GM23338 (cell line): ENCODE results near the gene SCGN. TPM values are rescaled to one million over a fixed set of nuclear protein-coding genes. Genes with fewer than 3 reads are reported as not detected.

Experiments used
- ATAC-seq: fragments of 200-7000 bp; cut with Tn5 transposase; 3 replicates; pipeline ENCODE4 v1.9.1; 2020
- DNase-seq: peaks from one replicate; pipeline ENCODE4 v3.0.0-alpha.2; 2015; ENCODE audit warnings: low spot score
- H2AFZ ChIP-seq: fragments of 200-600 bp; sonication (generic); 2 replicates; pipeline ENCODE4 v1.8.0; 2016; ENCODE audit warnings: antibody characterized with exemption, mild to moderate bottlenecking, moderate library complexity
- H3F3A ChIP-seq: fragments of 200-600 bp; sonication (generic); replicated peaks from 2 replicates; pipeline ENCODE4 v1.8.0; 2017; ENCODE audit warnings: antibody characterized with exemption, mixed run types, low read depth
- H3K27ac ChIP-seq: fragments of 200-600 bp; sonication (generic); 2 replicates; pipeline ENCODE4 v1.6.1; 2016; ENCODE audit warnings: low read depth
- H3K27me3 ChIP-seq: fragments of 200-600 bp; sonication (generic); 2 replicates; pipeline ENCODE4 v1.8.0; 2016; ENCODE audit warnings: mild to moderate bottlenecking, mixed run types, moderate library complexity; ENCODE audit not compliant: insufficient read depth
- H3K36me3 ChIP-seq: fragments of 200-600 bp; sonication (generic); 2 replicates; pipeline ENCODE4 v1.8.0; 2016; ENCODE audit warnings: mild to moderate bottlenecking; ENCODE audit not compliant: insufficient read depth
- H3K4me1 ChIP-seq: fragments of 200-600 bp; sonication (generic); 2 replicates; pipeline ENCODE4 v1.8.0; 2016; ENCODE audit warnings: mild to moderate bottlenecking, moderate library complexity; ENCODE audit not compliant: insufficient read depth
- H3K4me2 ChIP-seq: fragments of 200-600 bp; sonication (generic); 2 replicates; pipeline ENCODE4 v1.7.1; 2017; ENCODE audit warnings: mixed run types
- H3K4me3 ChIP-seq: fragments of 200-600 bp; sonication (generic); 2 replicates; pipeline ENCODE4 v1.6.1; 2016; ENCODE audit warnings: mixed run types
- H3K79me2 ChIP-seq: fragments of 200-600 bp; sonication (generic); replicated peaks from 2 replicates; pipeline ENCODE4 v1.8.0; 2017; ENCODE audit warnings: mild to moderate bottlenecking; ENCODE audit not compliant: insufficient read depth
- H3K9me2 ChIP-seq: fragments of 200-600 bp; sonication (generic); 2 replicates; pipeline ENCODE4 v1.8.0; 2017; ENCODE audit not compliant: insufficient read depth
- H4K20me1 ChIP-seq: fragments of 200-600 bp; sonication (generic); replicated peaks from 2 replicates; pipeline ENCODE4 v1.8.0; 2017; ENCODE audit warnings: mild to moderate bottlenecking; ENCODE audit not compliant: insufficient read depth
- H3K27ac Mint-ChIP-seq: 2 replicates; pipeline ENCODE4 v1.8.0; 2020; ENCODE audit warnings: inconsistent platforms, mild to moderate bottlenecking, moderate library complexity, mixed read lengths
- H3K27me3 Mint-ChIP-seq: 3 replicates; pipeline ENCODE4 v1.8.0; 2022; ENCODE audit warnings: low read depth, mild to moderate bottlenecking, moderate library complexity, mixed read lengths, inconsistent platforms; ENCODE audit not compliant: insufficient read depth, poor library complexity
- H3K36me3 Mint-ChIP-seq: 3 replicates; pipeline ENCODE4 v1.8.0; 2021; ENCODE audit warnings: low read depth, mild to moderate bottlenecking, inconsistent platforms, moderate library complexity, mixed read lengths
- H3K4me1 Mint-ChIP-seq: 3 replicates; pipeline ENCODE4 v1.8.0; 2020; ENCODE audit warnings: mild to moderate bottlenecking, inconsistent platforms, mixed read lengths
- H3K4me3 Mint-ChIP-seq: 3 replicates; pipeline ENCODE4 v1.8.0; 2021; ENCODE audit warnings: moderate library complexity, mild to moderate bottlenecking, inconsistent platforms, mixed read lengths
- H3K9me3 Mint-ChIP-seq: 3 replicates; pipeline ENCODE4 v1.8.0; 2020; ENCODE audit warnings: moderate library complexity, mild to moderate bottlenecking, inconsistent platforms, mixed read lengths
- CREB1 ChIP-seq: fragments of 250-450 bp; sonication (Bioruptor Pico); IDR thresholded peaks from 2 replicates; pipeline ENCODE4 v1.5.0; 2020; ENCODE audit warnings: low read depth, mild to moderate bottlenecking, moderate library complexity
- CTCF ChIP-seq, 2 experiments: fragments of 200-600 bp in 1 of 2; sonication (generic) in 1 of 2; conservative IDR thresholded peaks; 2 replicates each; pipeline versions ENCODE4 v1.5.1 to v1.6.1; 2016 to 2017; ENCODE audit warnings: antibody characterized with exemption in 2 of 2, low read depth in 2 of 2, mild to moderate bottlenecking in 2 of 2, moderate library complexity in 1 of 2
- ETS1 ChIP-seq: IDR thresholded peaks from 2 replicates; pipeline ENCODE4 v1.6.1; 2016; ENCODE audit warnings: antibody characterized with exemption
- EZH2 ChIP-seq: fragments of 200-600 bp; sonication (generic); IDR thresholded peaks from one replicate; pipeline ENCODE4 v1.8.0; 2017; ENCODE audit warnings: antibody characterized with exemption, mild to moderate bottlenecking, low read depth; ENCODE audit not compliant: unreplicated experiment
- EZH2phosphoT487 ChIP-seq: fragments of 200-600 bp; sonication (generic); IDR thresholded peaks from one replicate; pipeline ENCODE4 v1.8.1; 2018; ENCODE audit warnings: antibody characterized with exemption; ENCODE audit not compliant: unreplicated experiment
- JUNB ChIP-seq: IDR thresholded peaks from one replicate; pipeline ENCODE4 v1.6.1; 2016; ENCODE audit warnings: antibody characterized with exemption; ENCODE audit not compliant: unreplicated experiment
- NANOG ChIP-seq: IDR thresholded peaks from 2 replicates; pipeline ENCODE4 v1.6.1; 2016; ENCODE audit warnings: antibody characterized with exemption, borderline replicate concordance
- REST ChIP-seq: IDR thresholded peaks from one replicate; pipeline ENCODE4 v1.6.1; 2018; ENCODE audit warnings: antibody characterized with exemption; ENCODE audit not compliant: unreplicated experiment
- STAT1 ChIP-seq: IDR thresholded peaks from one replicate; pipeline ENCODE4 v1.6.1; 2016; ENCODE audit warnings: antibody characterized with exemption; ENCODE audit not compliant: unreplicated experiment
- ZNF331 ChIP-seq: fragments of 250-450 bp; sonication (Bioruptor Pico); IDR thresholded peaks from 2 replicates; pipeline ENCODE4 v1.5.0; 2020; ENCODE audit warnings: low read depth, mild to moderate bottlenecking, moderate library complexity
- ZNF462 ChIP-seq: fragments of 250-450 bp; sonication (Bioruptor Pico); IDR thresholded peaks from 2 replicates; pipeline ENCODE4 v1.5.0; 2020; ENCODE audit warnings: mild to moderate bottlenecking, moderate library complexity
- polyA plus RNA-seq: library from polyadenylated mRNA; unstranded; fragments of >200 nt; fragmentation: Nextera tagmentation; extraction: Ambion mirVana; gene quantifications from 2 replicates; pipeline ENCODE4 v1.2.1, GENCODE V29; 2016
- total RNA-seq: library from RNA; depleted of rRNA; stranded (reverse); fragments of >200 nt; shearing (Covaris generic); gene quantifications from 2 replicates; pipeline ENCODE4 v1.2.3, GENCODE V29; 2014

The SCGN gene
- total and polyA plus RNA-seq, 2 experiments from 2014 or later: not detected

- TF ChIP-seq REST: no peak
- no peak for TF ChIP-seq NANOG
- TF ChIP-seq JUNB: no peak
- no peak for TF ChIP-seq STAT1
- no peak for TF ChIP-seq ZNF331
Observed at GRCh38 chr6:25686856-25687255, 34.8 kb downstream of the SCGN start (continued).

GRCh38 chr6:25689966-25690365, 38.0 kb downstream of the SCGN start:
- Histone ChIP-seq H3K4me1 (no peaks in the 10 kb centered on the region), H3K4me2 (no peak overlapping the region), H3K36me3 (no peaks in the 10 kb centered on the region), H3F3A (no peaks in the 10 kb centered on the region), H4K20me1 (no peaks in the 10 kb centered on the region), H3K79me2 (no peaks in the 10 kb centered on the region), H3K9me2 (no peaks in the 10 kb centered on the region), H2AFZ (no peak overlapping the region), H3K27ac (no peak overlapping the region), H3K4me3 (no peak overlapping the region), H3K27me3 (no peaks in the 10 kb centered on the region)
- no peaks in the 10 kb centered on the region for H3K36me3 Mint-ChIP-seq
- no peak for ATAC-seq
- H3K27me3 Mint-ChIP-seq: no peaks in the 10 kb centered on the region
- peaks cover 3% of the 10 kb centered on the region for H3K4me1 Mint-ChIP-seq
- no peaks in the 10 kb centered on the region for H3K9me3 Mint-ChIP-seq
- DNase-seq: no peak
- H3K27ac Mint-ChIP-seq: no peak overlapping the region
- no peak overlapping the region for H3K4me3 Mint-ChIP-seq
- TF ChIP-seq ZNF462 (no peak), EZH2phosphoT487 (no peak), STAT1 (no peak), JUNB (no peak), EZH2 (no peak), ETS1 (no peak), ZNF331 (no peak), CTCF (conservative IDR thresholded peaks at IDR 0.05; ENCODE audit: low read depth in 2 of 2) (no peak), CREB1 (no peak)
